GM18508 (cell line): ENCODE measurements around the gene MED1.
A peak's percentile ranks its signal among the peaks of the same experiment; 100 is the strongest.
"Not testable (repeated sequence)": the region's sequence is repeated elsewhere in the genome, so short reads cannot be mapped to it uniquely, and the experiment has no call there.

Experiments used
- ATAC-seq: cut with Tn5 transposase; IDR thresholded peaks from one replicate; pipeline ENCODE4 v1.9.1; 2021; ENCODE audit warnings: moderate number of reproducible peaks; ENCODE audit not compliant: insufficient read depth, unreplicated experiment

The MED1 gene

DNA sequence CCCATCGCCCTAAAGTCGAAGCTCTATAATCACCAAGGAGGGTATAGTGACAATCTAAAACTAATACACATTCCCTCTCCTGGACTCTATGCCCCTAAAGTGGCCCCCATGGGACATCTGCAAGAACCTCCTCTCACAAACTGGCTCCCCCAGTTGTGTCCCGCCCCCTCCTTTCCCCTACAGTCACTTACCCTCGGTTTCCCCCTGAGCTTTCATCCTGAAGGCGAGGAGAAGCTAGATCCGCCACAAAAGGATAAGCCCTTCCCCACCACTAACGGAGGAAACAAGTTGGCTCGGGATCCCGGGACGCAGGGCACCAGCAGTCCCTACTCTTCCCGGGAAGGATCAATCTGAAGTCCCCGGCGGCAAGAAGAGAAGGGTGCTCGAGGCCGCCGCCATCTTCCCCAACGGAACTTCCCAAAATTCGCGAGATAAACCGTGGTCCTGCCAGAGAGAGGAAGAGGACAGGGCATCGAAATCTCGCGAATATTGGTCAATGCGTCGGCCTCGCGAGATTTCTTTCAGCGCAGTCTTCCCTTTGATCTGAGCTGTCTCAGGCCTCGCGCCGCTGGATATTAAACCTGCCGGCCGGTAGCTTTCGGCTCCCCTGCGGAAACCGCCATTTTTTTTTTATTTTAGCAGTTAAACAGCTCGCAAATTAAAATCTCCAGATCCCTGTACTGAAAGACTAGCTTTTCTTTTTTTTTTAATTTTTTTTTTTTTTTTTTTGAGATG lies at the start of gene MED1:
MED1 (minus strand) TSS at position 417 of the 735 bp plus-strand sequence; CDS start at position 216, 201 bp downstream.
- ATAC-seq, result peak; percentile 68

GRCh38 chr17:39496921-39497320 lies 45.9 kb upstream of the MED1 start:
- not testable (repeated sequence) for ATAC-seq

DNA sequence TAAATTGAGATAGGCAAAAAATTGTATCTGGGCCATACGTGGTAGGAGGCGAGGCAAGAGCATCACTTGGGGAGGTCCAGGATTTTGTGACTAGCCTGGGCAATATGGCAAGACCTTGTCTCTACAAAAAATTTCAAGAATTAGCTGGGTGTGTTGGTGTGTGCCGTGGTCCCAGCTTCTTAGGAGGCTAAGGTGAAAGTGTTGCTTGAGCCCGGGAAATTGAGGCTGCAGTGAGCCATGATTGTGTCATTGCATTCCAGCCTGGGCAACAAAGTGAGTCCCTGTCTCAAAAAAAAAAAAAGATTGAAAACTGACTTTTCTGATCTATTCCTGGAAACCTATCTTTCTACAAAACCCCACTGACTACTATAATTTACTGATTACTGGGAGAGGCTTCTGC lies 36.9 kb upstream of the MED1 start:
- no peak for ATAC-seq

GRCh38 chr17:39487490-39487889 lies 36.4 kb upstream of the MED1 start:
- ATAC-seq, result not testable (repeated sequence)

GRCh38 chr17:39486242-39486641 lies 35.2 kb upstream of the MED1 start:
- ATAC-seq, result no peak

GRCh38 chr17:39485555-39485954 lies 34.5 kb upstream of the MED1 start:
- ATAC-seq, result no peak

GRCh38 chr17:39484178-39484577 lies 33.1 kb upstream of the MED1 start:
- no peak for ATAC-seq

GRCh38 chr17:39483506-39483905 lies 32.4 kb upstream of the MED1 start:
- ATAC-seq, result no peak

DNA sequence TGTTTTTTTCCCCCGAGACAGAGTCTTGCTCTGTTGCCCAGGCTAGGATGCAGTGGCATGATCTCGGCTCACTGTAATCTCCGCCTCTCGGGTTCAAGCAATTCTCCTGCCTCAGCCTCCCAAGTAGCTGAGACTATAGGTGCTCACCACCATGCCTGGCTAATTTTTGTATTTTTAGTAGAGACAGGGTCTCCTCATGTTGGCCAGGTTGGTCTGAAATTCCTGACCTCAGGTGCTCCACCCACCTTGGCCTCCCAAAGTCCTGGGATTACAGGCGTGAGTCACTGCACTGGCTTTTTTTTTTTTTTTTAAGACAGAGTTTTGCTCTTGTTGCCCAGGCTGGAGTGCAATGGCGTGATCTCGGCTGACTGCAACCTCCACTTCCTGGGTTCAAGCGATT lies 28.6 kb upstream of the MED1 start:
- not testable (repeated sequence) for ATAC-seq

- ATAC-seq, result no peak
Observed at GRCh38 chr17:39473310-39473709, 22.2 kb upstream of the MED1 start.

GRCh38 chr17:39468610-39469009 lies 17.5 kb upstream of the MED1 start:
- ATAC-seq, result not testable (repeated sequence)

- not testable (repeated sequence) for ATAC-seq
Observed at GRCh38 chr17:39464639-39465181, 13.6 kb upstream of the MED1 start.

GRCh38 chr17:39462631-39463375 lies 11.7 kb upstream of the MED1 start:
- ATAC-seq, result no peak

- ATAC-seq, result no peak
Observed at GRCh38 chr17:39461926-39462569, 11.0 kb upstream of the MED1 start.

DNA sequence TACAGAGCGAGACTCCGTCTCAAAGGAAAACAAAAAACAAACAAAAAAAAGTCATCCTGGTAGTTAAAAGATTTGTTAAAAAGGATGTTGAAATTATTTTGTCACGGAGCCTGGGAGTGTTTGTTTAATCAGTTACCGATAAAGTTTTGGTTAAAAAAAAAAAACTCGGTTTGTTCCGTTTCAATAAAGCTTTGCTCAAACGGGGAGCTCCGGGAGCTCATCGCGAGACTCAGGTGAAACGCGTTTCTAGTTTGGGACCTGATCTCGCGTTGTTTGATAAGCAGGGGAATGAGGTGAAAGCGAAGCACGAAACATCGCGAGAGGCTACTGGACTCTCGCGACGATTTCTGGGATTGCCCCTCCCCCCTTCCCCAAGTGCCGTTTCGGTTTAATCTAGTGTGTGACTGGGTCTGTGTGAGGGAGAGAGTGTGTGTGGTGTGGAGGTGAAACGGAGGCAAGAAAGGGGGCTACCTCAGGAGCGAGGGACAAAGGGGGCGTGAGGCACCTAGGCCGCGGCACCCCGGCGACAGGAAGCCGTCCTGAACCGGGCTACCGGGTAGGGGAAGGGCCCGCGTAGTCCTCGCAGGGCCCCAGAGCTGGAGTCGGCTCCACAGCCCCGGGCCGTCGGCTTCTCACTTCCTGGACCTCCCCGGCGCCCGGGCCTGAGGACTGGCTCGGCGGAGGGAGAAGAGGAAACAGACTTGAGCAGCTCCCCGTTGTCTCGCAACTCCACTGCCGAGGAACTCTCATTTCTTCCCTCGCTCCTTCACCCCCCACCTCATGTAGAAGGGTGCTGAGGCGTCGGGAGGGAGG lies 10.3 kb upstream of the MED1 start, which contains the start of gene CDK12:
CDK12 (plus strand) TSS at position 374 of the 813 bp plus-strand sequence. CDS start 586 bp downstream, outside the sequence.
- peak; percentile 53 for ATAC-seq

DNA sequence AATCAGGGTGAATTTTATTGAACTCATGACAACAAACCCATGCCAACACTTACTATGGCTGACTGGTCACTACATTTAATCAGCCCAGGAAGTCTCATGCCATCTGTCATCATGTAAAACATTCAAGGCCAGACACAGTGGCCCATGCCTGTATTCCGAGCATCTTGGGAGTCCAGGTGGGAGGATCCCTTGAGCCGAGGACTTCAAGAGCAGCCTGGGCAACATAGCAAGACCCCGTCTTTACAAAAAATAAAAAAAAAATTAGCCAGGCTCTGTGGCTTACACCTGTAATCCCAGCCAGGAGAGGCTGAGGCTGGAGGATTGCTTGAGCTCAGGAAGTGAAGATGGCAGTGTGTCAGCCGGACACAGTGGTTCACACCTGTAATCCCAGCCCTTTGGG lies 4.9 kb upstream of the MED1 start:
- no peak for ATAC-seq

GRCh38 chr17:39450051-39450450 lies 1.0 kb downstream of the MED1 start:
- no peak for ATAC-seq

DNA sequence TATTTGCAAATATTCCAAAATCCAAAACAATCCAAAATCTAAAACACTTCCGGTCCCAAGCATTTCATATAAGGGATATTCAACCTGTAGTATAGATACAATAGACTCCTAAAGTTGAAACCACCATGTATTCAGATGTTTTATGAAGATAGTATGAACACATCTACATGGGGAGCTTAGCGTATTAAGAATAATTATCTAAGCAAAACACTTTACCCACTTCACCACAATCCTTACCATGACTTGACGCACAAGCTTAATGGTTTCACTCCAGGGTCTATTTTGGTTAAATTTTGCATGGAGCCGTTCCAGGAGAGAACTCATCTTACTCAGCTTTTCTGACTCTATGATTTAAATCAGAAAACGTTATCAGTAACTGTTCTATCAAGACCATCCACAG lies 3.5 kb downstream of the MED1 start:
- no peak for ATAC-seq

- ATAC-seq, result no peak
Observed at GRCh38 chr17:39443326-39443725, 7.7 kb downstream of the MED1 start.

- ATAC-seq, result not testable (repeated sequence)
Observed at GRCh38 chr17:39439868-39440267, 11.2 kb downstream of the MED1 start.
